Liver (tissue), 9 donors: ENCODE results near the gene DHRSX. TPM values are rescaled to one million over a fixed set of nuclear protein-coding genes. Genes with fewer than 3 reads are reported as not detected.

ENCODE experiments used
- DNase-seq: peaks from one replicate; pipeline ENCODE4 v3.0.0-alpha.2; 2017; ENCODE audit warnings: low spot score
- H3K27ac ChIP-seq, 2 donors: one replicate each; pipeline ENCODE4 v1.7.0; 2013; ENCODE audit warnings: inconsistent platforms in 2 of 2, low read length in 2 of 2, control low read depth in 1 of 2, low read depth in 1 of 2, mild to moderate bottlenecking in 1 of 2
- H3K27me3 ChIP-seq, 4 donors: one replicate each; pipeline versions ENCODE4 v1.6.1 to v1.7.0; 2013; ENCODE audit warnings: low read length in 3 of 4, inconsistent platforms in 1 of 4, mild to moderate bottlenecking in 1 of 4, moderate library complexity in 1 of 4; ENCODE audit not compliant: control insufficient read depth in 4 of 4, insufficient read depth in 4 of 4
- H3K36me3 ChIP-seq, 4 donors: one replicate each; pipeline versions ENCODE4 v1.6.1 to v1.7.0; 2013; ENCODE audit warnings: low read length in 3 of 4, mild to moderate bottlenecking in 3 of 4, low read depth in 1 of 4, moderate library complexity in 1 of 4; ENCODE audit not compliant: control insufficient read depth in 4 of 4, insufficient read depth in 3 of 4
- H3K4me1 ChIP-seq, 4 donors: one replicate each; pipeline versions ENCODE4 v1.6.1 to v1.7.0; 2013; ENCODE audit warnings: low read length in 3 of 4, mild to moderate bottlenecking in 3 of 4, moderate library complexity in 1 of 4; ENCODE audit not compliant: control insufficient read depth in 4 of 4, insufficient read depth in 4 of 4
- H3K4me3 ChIP-seq, 3 donors: one replicate each; pipeline versions ENCODE4 v1.6.1 to v1.7.0; 2013; ENCODE audit warnings: low read length in 3 of 3, control low read depth in 1 of 3, low read depth in 1 of 3, mild to moderate bottlenecking in 1 of 3
- H3K9ac ChIP-seq, 2 donors: one replicate each; pipeline ENCODE4 v1.7.0; 2013; ENCODE audit warnings: low read length in 2 of 2, mild to moderate bottlenecking in 2 of 2, moderate library complexity in 2 of 2, control low read depth in 1 of 2, low read depth in 1 of 2
- H3K9me3 ChIP-seq, 4 donors: one replicate each; pipeline versions ENCODE4 v1.6.1 to v1.7.0; 2013; ENCODE audit warnings: low read length in 3 of 4; ENCODE audit not compliant: control insufficient read depth in 4 of 4
- EGR1 ChIP-seq, 2 donors: IDR thresholded peaks; 2 replicates each; pipeline ENCODE4 v1.6.1; 2016 to 2018; ENCODE audit warnings: antibody characterized with exemption in 2 of 2, low read depth in 2 of 2
- FOXA1 ChIP-seq: IDR thresholded peaks from 2 replicates; pipeline ENCODE4 v1.6.1; 2016; ENCODE audit warnings: antibody characterized with exemption
- FOXA2 ChIP-seq: IDR thresholded peaks from 2 replicates; pipeline ENCODE4 v1.6.1; 2016; ENCODE audit warnings: antibody characterized with exemption
- GABPA ChIP-seq, 2 donors: IDR thresholded peaks in 1 of 2; conservative IDR thresholded peaks in 1 of 2; 2 replicates each; pipeline ENCODE4 v1.6.1; 2016; ENCODE audit warnings: antibody characterized with exemption in 2 of 2, mild to moderate bottlenecking in 1 of 2, moderate library complexity in 1 of 2
- HNF4A ChIP-seq, 2 donors: conservative IDR thresholded peaks; 2 replicates each; pipeline ENCODE4 v1.6.1; 2016; ENCODE audit warnings: antibody characterized with exemption in 2 of 2, mild to moderate bottlenecking in 2 of 2
- HNF4G ChIP-seq: IDR thresholded peaks from 2 replicates; pipeline ENCODE4 v1.6.1; 2016; ENCODE audit warnings: antibody characterized with exemption
- JUND ChIP-seq, 2 donors: IDR thresholded peaks; 2 replicates each; pipeline ENCODE4 v1.6.1; 2016; ENCODE audit warnings: antibody characterized with exemption in 2 of 2
- NR2F2 ChIP-seq: IDR thresholded peaks from 2 replicates; pipeline ENCODE4 v1.6.1; 2016; ENCODE audit warnings: antibody characterized with exemption
- RAD21 ChIP-seq, 2 donors: IDR thresholded peaks; 2 replicates each; pipeline ENCODE4 v1.6.1; 2016; ENCODE audit warnings: antibody characterized with exemption in 2 of 2, mild to moderate bottlenecking in 2 of 2
- RXRA ChIP-seq, 2 donors: IDR thresholded peaks; 2 replicates each; pipeline ENCODE4 v1.6.1; 2017 to 2018; ENCODE audit warnings: antibody characterized with exemption in 2 of 2, mild to moderate bottlenecking in 1 of 2
- SP1 ChIP-seq: IDR thresholded peaks from 2 replicates; pipeline ENCODE4 v1.6.1; 2018; ENCODE audit warnings: antibody characterized with exemption, mild to moderate bottlenecking
- TAF1 ChIP-seq: conservative IDR thresholded peaks from 2 replicates; pipeline ENCODE4 v1.6.1; 2016; ENCODE audit warnings: antibody characterized with exemption, mild to moderate bottlenecking
- WGBS: extraction: QIAGEN DNeasy Blood & Tissue Kit; methylation state at CpG from one replicate; pipeline ENCODE4 v1.1.7; 2013; 5-methylcytosine and 5-hydroxymethylcytosine counted together
- polyA plus RNA-seq, 2 donors: library from polyadenylated mRNA; stranded (reverse) in 1 of 2; unstranded in 1 of 2; fragments of 200-250 nt in 1 of 2; fragments of >200 nt in 1 of 2; fragmentation: Nextera tagmentation in 1 of 2; extraction: Ambion mirVana in 1 of 2; gene quantifications; one replicate each; pipeline versions ENCODE4 v1.2.1 to v1.2.3, GENCODE V29; 2013 to 2015
- total RNA-seq, 2 donors: library from RNA; depleted of rRNA; stranded (reverse); fragments of >200 nt; gene quantifications; one replicate each; pipeline ENCODE4 v1.2.3, GENCODE V29; 2014
- TF ChIP-seq, protein P1 (sequence below): IDR thresholded peaks from 2 replicates; pipeline ENCODE4 v1.6.1; 2016; ENCODE audit warnings: antibody characterized with exemption
- TF ChIP-seq, protein P2 (sequence below): IDR thresholded peaks from 2 replicates; pipeline ENCODE4 v1.6.1; 2016; ENCODE audit warnings: antibody characterized with exemption
- TF ChIP-seq, protein P3 (sequence below): IDR thresholded peaks from 2 replicates; pipeline ENCODE4 v1.6.1; 2016; ENCODE audit warnings: antibody characterized with exemption, mild to moderate bottlenecking
- TF ChIP-seq, protein P4 (sequence below): IDR thresholded peaks from 2 replicates; pipeline ENCODE4 v1.6.1; 2016; ENCODE audit warnings: antibody characterized with exemption
- TF ChIP-seq, protein P5 (sequence below): fragments of 150-350 bp; IDR thresholded peaks from 2 replicates; pipeline ENCODE4 v1.5.1; 2017; ENCODE audit warnings: improper control_type of control experiment, low read depth, low read length; ENCODE audit not compliant: missing input control
- donor health status: healthy.
- donor health status: healthy.
- donor health status: healthy.
- donor health status: healthy.
- donor health status: healthy.

DHRSX gene
- total and polyA plus RNA-seq, 4 donors: 17.2 to 35.2 (median 23.3) TPM

DNA sequence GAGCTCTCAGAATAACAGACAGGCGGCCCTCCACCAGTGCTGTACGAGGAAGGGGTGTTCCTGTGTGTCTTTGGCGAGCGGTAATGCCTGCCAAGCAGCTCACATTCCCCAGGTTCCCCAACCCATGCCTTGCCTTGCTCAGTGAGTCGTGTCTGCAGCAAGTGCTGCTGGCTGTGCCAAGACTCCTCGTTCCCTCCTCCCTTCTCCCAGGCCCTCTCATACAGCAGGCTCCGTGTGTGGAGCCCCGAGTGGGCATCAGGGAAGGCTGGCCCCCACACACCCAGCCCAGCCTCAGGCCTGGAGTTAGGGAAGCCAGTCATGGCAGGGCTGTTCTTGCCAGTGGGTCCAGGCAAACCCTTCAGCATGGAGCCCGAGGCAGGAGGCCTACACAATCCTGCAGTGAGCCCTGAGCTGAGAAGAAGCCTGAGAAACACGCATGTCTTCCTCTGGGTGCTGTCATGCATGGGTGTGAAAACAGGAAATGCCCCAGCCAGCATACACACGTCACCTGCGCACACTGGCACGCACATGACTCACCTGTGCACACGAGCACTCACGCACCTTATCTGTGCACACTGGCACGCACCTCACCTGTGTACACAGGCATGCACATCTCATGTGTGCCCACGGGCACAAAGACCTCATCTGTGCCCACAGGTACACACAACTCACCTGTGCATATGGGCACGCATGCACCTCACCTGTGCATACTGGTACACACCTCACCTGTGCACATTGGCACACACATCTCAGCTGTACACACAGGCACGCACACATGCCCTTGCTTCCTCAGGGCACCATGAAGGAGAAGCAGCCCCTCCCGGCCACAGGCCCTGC is 238.7 kb downstream of the DHRSX start:
- Histone ChIP-seq H3K4me1 (no peaks in the 10 kb centered on the region), H3K9me3 (no peaks in the 10 kb centered on the region), H3K36me3 (peaks cover 3 to 23% (median 6%) of the 10 kb centered on the region in 4 donors), H3K9ac (no peak overlapping the region), H3K27me3 (no peaks in the 10 kb centered on the region), H3K27ac (no peak overlapping the region), H3K4me3 (no peak overlapping the region)
- TF ChIP-seq EGR1 (IDR thresholded peaks at IDR 0.05; ENCODE audit: low read depth in 2 of 2) (no peak), RXRA (IDR thresholded peaks at IDR 0.05) (no peak), TAF1 (no peak), GABPA (IDR thresholded peaks at IDR 0.05 in 1 of 2, conservative IDR thresholded peaks at IDR 0.05 in 1 of 2) (no peak), HNF4G (no peak), SP1 (no peak), JUND (IDR thresholded peaks at IDR 0.05) (no peak), FOXA1 (no peak), HNF4A (conservative IDR thresholded peaks at IDR 0.05) (no peak), RAD21 (IDR thresholded peaks at IDR 0.05) (no peak), FOXA2 (no peak), NR2F2 (no peak)
- TF ChIP-seq, protein P1, sequence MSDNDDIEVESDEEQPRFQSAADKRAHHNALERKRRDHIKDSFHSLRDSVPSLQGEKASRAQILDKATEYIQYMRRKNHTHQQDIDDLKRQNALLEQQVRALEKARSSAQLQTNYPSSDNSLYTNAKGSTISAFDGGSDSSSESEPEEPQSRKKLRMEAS: no peak
- TF ChIP-seq, protein P2, sequence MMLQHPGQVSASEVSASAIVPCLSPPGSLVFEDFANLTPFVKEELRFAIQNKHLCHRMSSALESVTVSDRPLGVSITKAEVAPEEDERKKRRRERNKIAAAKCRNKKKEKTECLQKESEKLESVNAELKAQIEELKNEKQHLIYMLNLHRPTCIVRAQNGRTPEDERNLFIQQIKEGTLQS: no peak
- TF ChIP-seq, protein P3, sequence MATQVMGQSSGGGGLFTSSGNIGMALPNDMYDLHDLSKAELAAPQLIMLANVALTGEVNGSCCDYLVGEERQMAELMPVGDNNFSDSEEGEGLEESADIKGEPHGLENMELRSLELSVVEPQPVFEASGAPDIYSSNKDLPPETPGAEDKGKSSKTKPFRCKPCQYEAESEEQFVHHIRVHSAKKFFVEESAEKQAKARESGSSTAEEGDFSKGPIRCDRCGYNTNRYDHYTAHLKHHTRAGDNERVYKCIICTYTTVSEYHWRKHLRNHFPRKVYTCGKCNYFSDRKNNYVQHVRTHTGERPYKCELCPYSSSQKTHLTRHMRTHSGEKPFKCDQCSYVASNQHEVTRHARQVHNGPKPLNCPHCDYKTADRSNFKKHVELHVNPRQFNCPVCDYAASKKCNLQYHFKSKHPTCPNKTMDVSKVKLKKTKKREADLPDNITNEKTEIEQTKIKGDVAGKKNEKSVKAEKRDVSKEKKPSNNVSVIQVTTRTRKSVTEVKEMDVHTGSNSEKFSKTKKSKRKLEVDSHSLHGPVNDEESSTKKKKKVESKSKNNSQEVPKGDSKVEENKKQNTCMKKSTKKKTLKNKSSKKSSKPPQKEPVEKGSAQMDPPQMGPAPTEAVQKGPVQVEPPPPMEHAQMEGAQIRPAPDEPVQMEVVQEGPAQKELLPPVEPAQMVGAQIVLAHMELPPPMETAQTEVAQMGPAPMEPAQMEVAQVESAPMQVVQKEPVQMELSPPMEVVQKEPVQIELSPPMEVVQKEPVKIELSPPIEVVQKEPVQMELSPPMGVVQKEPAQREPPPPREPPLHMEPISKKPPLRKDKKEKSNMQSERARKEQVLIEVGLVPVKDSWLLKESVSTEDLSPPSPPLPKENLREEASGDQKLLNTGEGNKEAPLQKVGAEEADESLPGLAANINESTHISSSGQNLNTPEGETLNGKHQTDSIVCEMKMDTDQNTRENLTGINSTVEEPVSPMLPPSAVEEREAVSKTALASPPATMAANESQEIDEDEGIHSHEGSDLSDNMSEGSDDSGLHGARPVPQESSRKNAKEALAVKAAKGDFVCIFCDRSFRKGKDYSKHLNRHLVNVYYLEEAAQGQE: no peak
- TF ChIP-seq, protein P4, sequence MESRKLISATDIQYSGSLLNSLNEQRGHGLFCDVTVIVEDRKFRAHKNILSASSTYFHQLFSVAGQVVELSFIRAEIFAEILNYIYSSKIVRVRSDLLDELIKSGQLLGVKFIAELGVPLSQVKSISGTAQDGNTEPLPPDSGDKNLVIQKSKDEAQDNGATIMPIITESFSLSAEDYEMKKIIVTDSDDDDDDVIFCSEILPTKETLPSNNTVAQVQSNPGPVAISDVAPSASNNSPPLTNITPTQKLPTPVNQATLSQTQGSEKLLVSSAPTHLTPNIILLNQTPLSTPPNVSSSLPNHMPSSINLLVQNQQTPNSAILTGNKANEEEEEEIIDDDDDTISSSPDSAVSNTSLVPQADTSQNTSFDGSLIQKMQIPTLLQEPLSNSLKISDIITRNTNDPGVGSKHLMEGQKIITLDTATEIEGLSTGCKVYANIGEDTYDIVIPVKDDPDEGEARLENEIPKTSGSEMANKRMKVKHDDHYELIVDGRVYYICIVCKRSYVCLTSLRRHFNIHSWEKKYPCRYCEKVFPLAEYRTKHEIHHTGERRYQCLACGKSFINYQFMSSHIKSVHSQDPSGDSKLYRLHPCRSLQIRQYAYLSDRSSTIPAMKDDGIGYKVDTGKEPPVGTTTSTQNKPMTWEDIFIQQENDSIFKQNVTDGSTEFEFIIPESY: no peak
- TF ChIP-seq, protein P5, sequence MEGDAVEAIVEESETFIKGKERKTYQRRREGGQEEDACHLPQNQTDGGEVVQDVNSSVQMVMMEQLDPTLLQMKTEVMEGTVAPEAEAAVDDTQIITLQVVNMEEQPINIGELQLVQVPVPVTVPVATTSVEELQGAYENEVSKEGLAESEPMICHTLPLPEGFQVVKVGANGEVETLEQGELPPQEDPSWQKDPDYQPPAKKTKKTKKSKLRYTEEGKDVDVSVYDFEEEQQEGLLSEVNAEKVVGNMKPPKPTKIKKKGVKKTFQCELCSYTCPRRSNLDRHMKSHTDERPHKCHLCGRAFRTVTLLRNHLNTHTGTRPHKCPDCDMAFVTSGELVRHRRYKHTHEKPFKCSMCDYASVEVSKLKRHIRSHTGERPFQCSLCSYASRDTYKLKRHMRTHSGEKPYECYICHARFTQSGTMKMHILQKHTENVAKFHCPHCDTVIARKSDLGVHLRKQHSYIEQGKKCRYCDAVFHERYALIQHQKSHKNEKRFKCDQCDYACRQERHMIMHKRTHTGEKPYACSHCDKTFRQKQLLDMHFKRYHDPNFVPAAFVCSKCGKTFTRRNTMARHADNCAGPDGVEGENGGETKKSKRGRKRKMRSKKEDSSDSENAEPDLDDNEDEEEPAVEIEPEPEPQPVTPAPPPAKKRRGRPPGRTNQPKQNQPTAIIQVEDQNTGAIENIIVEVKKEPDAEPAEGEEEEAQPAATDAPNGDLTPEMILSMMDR: no peak
- DNase-seq: no peak
- WGBS: 93% methylated on average over 20 of the region's 20 CpGs
